ENCODE results near the gene ZNF778. TPM values are rescaled to one million over a fixed set of nuclear protein-coding genes. Genes with fewer than 3 reads are reported as not detected.
"Not testable (repeated sequence)": the region's sequence is repeated elsewhere in the genome, so short reads cannot be mapped to it uniquely, and the experiment has no call there.

Gene ZNF778
- total RNA-seq, 1 donor from 2014 or later, result 4.7 TPM

DNA sequence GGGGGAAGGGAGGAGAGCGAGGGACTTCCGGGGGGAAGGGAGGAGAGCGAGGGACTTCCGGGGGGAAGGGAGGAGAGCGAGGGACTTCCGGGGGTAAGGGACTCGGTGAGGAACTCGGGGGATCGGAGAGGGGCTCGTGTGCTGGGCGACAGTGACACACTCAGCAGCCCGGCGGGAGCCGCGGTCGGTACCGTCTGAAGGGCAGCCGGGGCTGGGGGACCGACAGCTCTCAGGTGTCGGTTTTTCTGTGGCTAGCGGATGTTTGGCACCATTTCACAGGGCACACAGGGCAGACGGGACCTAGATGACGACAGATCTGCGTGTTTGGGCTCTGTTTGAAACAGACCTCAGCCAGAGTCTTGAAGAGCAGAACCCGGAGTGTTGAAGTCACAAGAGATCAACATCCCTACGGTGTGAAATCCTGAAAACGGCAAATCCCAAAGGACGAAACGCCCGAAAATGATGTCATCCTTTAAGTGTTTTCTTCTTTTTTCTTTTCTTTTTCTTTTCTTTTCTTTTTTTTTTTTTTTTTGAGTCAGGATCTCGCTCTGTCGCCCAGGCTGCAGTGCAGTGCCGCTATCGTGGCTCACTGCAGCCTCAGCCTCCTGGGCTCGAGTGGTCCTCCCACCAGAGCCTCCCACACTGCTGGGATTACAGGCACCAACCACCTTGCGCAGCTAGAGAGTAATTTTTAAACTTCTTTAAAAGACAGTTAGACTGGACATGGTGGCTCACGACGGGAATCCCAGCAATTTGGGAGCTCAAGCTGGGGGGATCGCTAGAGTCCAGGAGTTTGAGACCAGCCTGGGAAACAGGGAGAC, 23.9 kb downstream of the ZNF778 start:
- Histone ChIP-seq H3K36me3 (ENCODE audit: control insufficient read depth in 3 of 3, insufficient read depth in 3 of 3, low read length in 3 of 3) (no peaks in the 10 kb centered on the region), H3K27ac (ENCODE audit: low read depth, low read length) (peak overlapping the region; percentile 92), H3K4me3 (ENCODE audit: low read length in 3 of 3) (peak overlapping the region; percentile 87 to 99 (median 91)), H3K9ac (ENCODE audit: low read depth in 1 of 3, low read length in 3 of 3) (peak overlapping the region; percentile 93 to 97 (median 94)), H3K27me3 (ENCODE audit: control insufficient read depth in 3 of 3, insufficient read depth in 3 of 3, low read length in 3 of 3) (peaks cover 0 to 4% (median under 1%) of the 10 kb centered on the region in 3 donors), H3K9me3 (ENCODE audit: control insufficient read depth in 3 of 3, low read length in 3 of 3) (peaks cover 0 to 2% (median 0%) of the 10 kb centered on the region in 3 donors), H3K4me1 (ENCODE audit: control insufficient read depth in 3 of 3, insufficient read depth in 3 of 3, low read length in 3 of 3) (peaks cover 3 to 8% (median 3%) of the 10 kb centered on the region in 3 donors)

DNA sequence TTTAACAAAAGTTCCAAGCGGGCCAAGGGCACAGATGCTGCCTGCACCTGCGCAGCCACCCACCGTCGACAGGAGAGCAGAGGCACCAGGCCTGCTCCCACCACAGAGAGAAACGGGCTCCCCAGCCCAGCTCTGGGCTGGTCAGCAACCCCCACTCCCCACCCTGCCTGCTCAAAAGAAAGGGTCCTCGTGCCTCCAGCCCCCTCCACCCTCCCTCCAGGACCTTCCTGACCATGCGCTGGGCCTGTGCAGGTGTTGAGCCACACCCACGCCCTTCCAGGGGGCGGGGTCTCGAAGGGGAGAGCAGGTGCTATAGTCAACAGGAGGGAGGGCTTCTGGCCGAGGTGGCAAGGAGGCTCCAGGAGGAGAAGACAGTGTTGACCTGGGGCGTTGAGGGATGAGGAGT, 25.3 kb downstream of the ZNF778 start:
- peaks cover 0 to 2% (median 0%) of the 10 kb centered on the region in 3 donors for H3K9me3 ChIP-seq (ENCODE audit: control insufficient read depth in 3 of 3, low read length in 3 of 3)
- no peaks in the 10 kb centered on the region for H3K36me3 ChIP-seq (ENCODE audit: control insufficient read depth in 3 of 3, insufficient read depth in 3 of 3, low read length in 3 of 3)
- H3K27ac ChIP-seq (ENCODE audit: low read depth, low read length), result no peak overlapping the region
- peaks cover 0 to 11% (median 4%) of the 10 kb centered on the region in 3 donors for H3K27me3 ChIP-seq (ENCODE audit: control insufficient read depth in 3 of 3, insufficient read depth in 3 of 3, low read length in 3 of 3)
- H3K4me1 ChIP-seq (ENCODE audit: control insufficient read depth in 3 of 3, insufficient read depth in 3 of 3, low read length in 3 of 3), result peaks cover 3 to 14% (median 7%) of the 10 kb centered on the region in 3 donors
- no peak overlapping the region for H3K4me3 ChIP-seq (ENCODE audit: low read length in 3 of 3)
- no peak overlapping the region for H3K9ac ChIP-seq (ENCODE audit: low read depth in 1 of 3, low read length in 3 of 3)

DNA sequence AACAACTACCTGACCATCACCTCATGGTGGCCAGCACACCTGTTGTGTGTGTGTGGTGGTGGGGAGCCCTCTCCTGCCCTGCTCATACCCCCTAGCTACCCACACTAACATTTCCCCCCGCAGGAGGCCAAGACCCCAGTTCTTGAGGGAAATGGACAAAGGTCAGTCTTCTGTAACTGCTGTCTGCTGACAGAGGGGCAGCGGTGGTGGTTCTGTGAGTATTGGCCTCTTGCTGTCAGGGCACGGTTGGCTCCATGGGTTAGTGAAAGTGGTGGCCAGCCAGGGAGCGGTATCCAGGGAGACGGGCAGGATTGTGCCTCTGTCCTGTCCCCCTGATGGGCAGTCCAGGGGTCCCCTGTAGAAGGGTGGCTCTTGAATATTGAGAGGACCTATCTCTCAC, 26.2 kb downstream of the ZNF778 start:
- Histone ChIP-seq H3K27me3 (ENCODE audit: control insufficient read depth in 3 of 3, insufficient read depth in 3 of 3, low read length in 3 of 3) (peaks cover 0 to 18% (median 8%) of the 10 kb centered on the region in 3 donors), H3K36me3 (ENCODE audit: control insufficient read depth in 3 of 3, insufficient read depth in 3 of 3, low read length in 3 of 3) (no peaks in the 10 kb centered on the region), H3K4me1 (ENCODE audit: control insufficient read depth in 3 of 3, insufficient read depth in 3 of 3, low read length in 3 of 3) (peaks cover 3 to 14% (median 7%) of the 10 kb centered on the region in 3 donors), H3K27ac (ENCODE audit: low read depth, low read length) (no peak overlapping the region), H3K4me3 (ENCODE audit: low read length in 3 of 3) (no peak overlapping the region), H3K9me3 (ENCODE audit: control insufficient read depth in 3 of 3, low read length in 3 of 3) (peaks cover 0 to 2% (median 0%) of the 10 kb centered on the region in 3 donors), H3K9ac (ENCODE audit: low read depth in 1 of 3, low read length in 3 of 3) (no peak overlapping the region)

DNA sequence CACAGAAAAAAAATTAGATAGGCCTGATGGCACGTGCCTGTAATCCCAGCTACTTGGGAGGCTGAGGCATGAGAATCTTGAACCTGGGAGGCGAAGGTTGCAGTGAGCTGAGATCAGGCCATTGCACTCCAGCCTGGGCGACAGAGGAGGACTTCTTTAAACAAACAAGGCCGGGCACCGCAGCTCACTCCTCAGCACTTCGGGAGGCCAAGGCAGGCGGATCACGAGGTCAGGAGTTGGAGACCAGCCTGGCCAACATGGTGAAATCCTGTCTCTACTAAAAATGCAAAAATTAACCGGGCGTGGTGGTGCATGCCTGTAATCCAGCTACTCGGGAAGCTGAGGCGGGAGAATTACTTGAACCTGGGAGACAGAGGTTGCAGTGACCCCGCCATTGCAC, 26.8 kb downstream of the ZNF778 start:
- Histone ChIP-seq H3K27me3 (ENCODE audit: control insufficient read depth in 3 of 3, insufficient read depth in 3 of 3, low read length in 3 of 3) (peaks cover 0 to 19% (median 8%) of the 10 kb centered on the region in 3 donors), H3K4me1 (ENCODE audit: control insufficient read depth in 3 of 3, insufficient read depth in 3 of 3, low read length in 3 of 3) (peaks cover 3 to 14% (median 7%) of the 10 kb centered on the region in 3 donors)
- not testable (repeated sequence) for H3K9ac ChIP-seq (ENCODE audit: low read depth in 1 of 3, low read length in 3 of 3); H3K36me3 ChIP-seq (ENCODE audit: control insufficient read depth in 3 of 3, insufficient read depth in 3 of 3, low read length in 3 of 3); H3K9me3 ChIP-seq (ENCODE audit: control insufficient read depth in 3 of 3, low read length in 3 of 3); H3K4me3 ChIP-seq (ENCODE audit: low read length in 3 of 3); H3K27ac ChIP-seq (ENCODE audit: low read depth, low read length)

- Histone ChIP-seq H3K27ac (ENCODE audit: low read depth, low read length) (no peak overlapping the region), H3K9me3 (ENCODE audit: control insufficient read depth in 3 of 3, low read length in 3 of 3) (peaks cover 0 to 2% (median 0%) of the 10 kb centered on the region in 3 donors), H3K9ac (ENCODE audit: low read depth in 1 of 3, low read length in 3 of 3) (no peak overlapping the region), H3K36me3 (ENCODE audit: control insufficient read depth in 3 of 3, insufficient read depth in 3 of 3, low read length in 3 of 3) (no peaks in the 10 kb centered on the region), H3K27me3 (ENCODE audit: control insufficient read depth in 3 of 3, insufficient read depth in 3 of 3, low read length in 3 of 3) (peaks cover 0 to 19% (median 8%) of the 10 kb centered on the region in 3 donors), H3K4me1 (ENCODE audit: control insufficient read depth in 3 of 3, insufficient read depth in 3 of 3, low read length in 3 of 3) (peaks cover 3 to 14% (median 7%) of the 10 kb centered on the region in 3 donors), H3K4me3 (ENCODE audit: low read length in 3 of 3) (no peak overlapping the region)
These were observed 27.3 kb downstream of the ZNF778 start for GRCh38 chr16:89244754-89245153.

DNA sequence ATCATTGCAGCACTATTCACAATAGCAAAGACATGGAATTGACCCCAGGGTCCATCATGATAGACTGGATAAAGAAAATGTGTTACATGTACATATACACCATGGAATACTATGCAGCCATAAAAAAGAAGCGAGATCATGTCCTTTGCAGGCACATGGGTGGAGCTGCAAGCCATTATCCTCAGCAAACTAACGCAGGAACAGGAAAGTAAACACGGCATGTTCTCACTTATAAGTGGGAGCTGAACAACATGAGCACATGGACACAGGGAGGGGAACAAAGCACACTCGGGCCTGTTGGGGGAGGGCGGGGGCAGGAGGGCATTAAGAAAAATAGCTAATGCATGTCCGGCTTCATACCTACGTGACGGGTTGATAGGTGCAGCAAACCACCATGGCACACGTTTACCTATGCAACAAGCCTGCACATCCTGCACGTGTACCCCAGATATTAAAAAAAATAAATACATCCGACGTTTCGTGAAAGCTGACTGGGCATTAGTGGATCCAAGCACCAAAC, 28.9 kb downstream of the ZNF778 start:
- Histone ChIP-seq H3K9ac (ENCODE audit: low read depth in 1 of 3, low read length in 3 of 3) (peak overlapping the region in 1 of 3 donors; percentile 8), H3K27ac (ENCODE audit: low read depth, low read length) (no peak overlapping the region), H3K9me3 (ENCODE audit: control insufficient read depth in 3 of 3, low read length in 3 of 3) (peaks cover 0 to 2% (median 0%) of the 10 kb centered on the region in 3 donors), H3K36me3 (ENCODE audit: control insufficient read depth in 3 of 3, insufficient read depth in 3 of 3, low read length in 3 of 3) (no peaks in the 10 kb centered on the region), H3K27me3 (ENCODE audit: control insufficient read depth in 3 of 3, insufficient read depth in 3 of 3, low read length in 3 of 3) (peaks cover 0 to 19% (median 11%) of the 10 kb centered on the region in 3 donors), H3K4me1 (ENCODE audit: control insufficient read depth in 3 of 3, insufficient read depth in 3 of 3, low read length in 3 of 3) (peaks cover 3 to 10% (median 7%) of the 10 kb centered on the region in 3 donors), H3K4me3 (ENCODE audit: low read length in 3 of 3) (peak overlapping the region in 1 of 3 donors; percentile 52)

GRCh38 chr16:89246903-89247733, 29.6 kb downstream of the ZNF778 start:
- Histone ChIP-seq H3K27ac (ENCODE audit: low read depth, low read length) (no peak overlapping the region), H3K9ac (ENCODE audit: low read depth in 1 of 3, low read length in 3 of 3) (peak overlapping the region in 1 of 3 donors; percentile 8), H3K4me3 (ENCODE audit: low read length in 3 of 3) (peak overlapping the region in 1 of 3 donors; percentile 52), H3K27me3 (ENCODE audit: control insufficient read depth in 3 of 3, insufficient read depth in 3 of 3, low read length in 3 of 3) (peaks cover 0 to 19% (median 11%) of the 10 kb centered on the region in 3 donors), H3K36me3 (ENCODE audit: control insufficient read depth in 3 of 3, insufficient read depth in 3 of 3, low read length in 3 of 3) (no peaks in the 10 kb centered on the region), H3K4me1 (ENCODE audit: control insufficient read depth in 3 of 3, insufficient read depth in 3 of 3, low read length in 3 of 3) (peaks cover 0 to 5% (median 4%) of the 10 kb centered on the region in 3 donors), H3K9me3 (ENCODE audit: control insufficient read depth in 3 of 3, low read length in 3 of 3) (peaks cover 0 to 2% (median 0%) of the 10 kb centered on the region in 3 donors)

GRCh38 chr16:89247734-89248075, 30.2 kb downstream of the ZNF778 start:
- H3K36me3 ChIP-seq (ENCODE audit: control insufficient read depth in 3 of 3, insufficient read depth in 3 of 3, low read length in 3 of 3); H3K9me3 ChIP-seq (ENCODE audit: control insufficient read depth in 3 of 3, low read length in 3 of 3); H3K27ac ChIP-seq (ENCODE audit: low read depth, low read length); H3K4me1 ChIP-seq (ENCODE audit: control insufficient read depth in 3 of 3, insufficient read depth in 3 of 3, low read length in 3 of 3): not testable (repeated sequence)
- Histone ChIP-seq H3K4me3 (ENCODE audit: low read length in 3 of 3) (peak overlapping the region in 2 of 3 donors; percentile 35 to 36), H3K9ac (ENCODE audit: low read depth in 1 of 3, low read length in 3 of 3) (peak overlapping the region in 1 of 3 donors; percentile 25), H3K27me3 (ENCODE audit: control insufficient read depth in 3 of 3, insufficient read depth in 3 of 3, low read length in 3 of 3) (peaks cover 0 to 19% (median 11%) of the 10 kb centered on the region in 3 donors)

DNA sequence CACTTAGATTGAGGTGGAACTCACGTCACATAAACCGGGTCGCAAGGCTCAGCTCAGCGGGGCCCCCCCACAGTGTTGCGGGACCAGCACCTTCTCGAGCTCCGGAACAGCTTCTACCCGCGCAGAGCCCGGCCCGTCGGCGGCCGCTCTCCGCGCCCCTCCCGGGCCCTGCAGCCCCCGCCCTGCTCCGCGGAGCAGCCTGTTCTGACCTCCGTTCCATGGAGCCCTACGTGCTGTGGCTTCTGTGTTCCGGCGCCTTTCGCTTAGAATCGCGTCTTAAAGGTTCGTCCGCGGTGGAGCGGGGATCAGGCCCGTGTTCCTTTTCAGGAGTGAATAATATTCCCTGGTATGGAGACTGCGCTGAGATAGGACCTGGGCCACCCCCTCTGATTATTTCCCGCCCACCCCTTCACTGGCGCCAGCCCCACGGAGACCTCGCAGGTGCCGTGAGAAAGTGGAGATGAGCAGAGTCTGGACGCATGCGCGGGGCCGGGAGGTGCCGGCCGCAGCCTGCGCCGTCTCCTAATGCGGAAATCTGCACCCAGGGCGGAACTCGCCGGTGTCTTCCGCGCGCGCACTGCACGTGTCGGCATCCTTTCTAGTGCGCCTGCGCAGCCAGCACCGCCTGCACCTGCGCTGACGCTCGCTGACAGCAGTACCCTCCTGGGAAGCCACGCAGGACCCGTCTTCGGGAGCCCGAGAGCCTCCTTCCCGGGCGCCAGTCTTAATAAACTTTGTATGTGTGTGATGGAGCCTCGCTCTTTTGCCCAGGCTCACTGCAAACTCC, 30.9 kb downstream of the ZNF778 start:
- Histone ChIP-seq H3K27ac (ENCODE audit: low read depth, low read length) (no peak overlapping the region), H3K9me3 (ENCODE audit: control insufficient read depth in 3 of 3, low read length in 3 of 3) (peaks cover 0 to 2% (median 0%) of the 10 kb centered on the region in 3 donors), H3K27me3 (ENCODE audit: control insufficient read depth in 3 of 3, insufficient read depth in 3 of 3, low read length in 3 of 3) (peaks cover 0 to 19% (median 11%) of the 10 kb centered on the region in 3 donors), H3K36me3 (ENCODE audit: control insufficient read depth in 3 of 3, insufficient read depth in 3 of 3, low read length in 3 of 3) (no peaks in the 10 kb centered on the region), H3K4me3 (ENCODE audit: low read length in 3 of 3) (peak overlapping the region in 1 of 3 donors; percentile 36), H3K9ac (ENCODE audit: low read depth in 1 of 3, low read length in 3 of 3) (no peak overlapping the region), H3K4me1 (ENCODE audit: control insufficient read depth in 3 of 3, insufficient read depth in 3 of 3, low read length in 3 of 3) (peaks cover 0 to 5% (median 4%) of the 10 kb centered on the region in 3 donors)
